ENCODE results near the gene AMBRA1.

Gene AMBRA1

GRCh38 chr11:46420513-46420912 is 173.3 kb downstream of the AMBRA1 start:
- Histone ChIP-seq H3F3A (ENCODE audit: insufficient read depth) (no peaks in the 10 kb centered on the region), H3K36me3 (ENCODE audit: low read length) (0 out of 2 replicates have a peak, but pooled peaks cover 3% of the 10 kb centered on the region), H3K9ac (ENCODE audit: low read length) (no peak overlapping the region), H3K4me3 (ENCODE audit: insufficient read depth, low read length, poor library complexity, severe bottlenecking) (no peak overlapping the region), H3K79me2 (ENCODE audit: insufficient read depth, low read length) (no peaks in the 10 kb centered on the region), H4K20me1 (ENCODE audit: low read depth, low read length) (no peaks in the 10 kb centered on the region), H3K9me2 (replicated peaks; ENCODE audit: insufficient read depth, low read length) (no peaks in the 10 kb centered on the region), H2AFZ (ENCODE audit: low read depth, low read length, severe bottlenecking) (no peak overlapping the region), H3K4me2 (ENCODE audit: low read depth, low read length, poor library complexity, severe bottlenecking) (no peak overlapping the region), H3K27ac (ENCODE audit: low read depth, low read length) (no peak overlapping the region), H3K27me3 (ENCODE audit: low read length) (no peaks in the 10 kb centered on the region), H3K9me3 (ENCODE audit: insufficient read depth, low read length) (no peaks in the 10 kb centered on the region)
- TF ChIP-seq EZH2phosphoT487 (conservative IDR thresholded peaks at IDR 0.05; ENCODE audit: low read length), result no peak
- no peak for TF ChIP-seq CTCF (IDR thresholded peaks at IDR 0.05; ENCODE audit: insufficient read depth, low read length, poor library complexity, severe bottlenecking)

DNA sequence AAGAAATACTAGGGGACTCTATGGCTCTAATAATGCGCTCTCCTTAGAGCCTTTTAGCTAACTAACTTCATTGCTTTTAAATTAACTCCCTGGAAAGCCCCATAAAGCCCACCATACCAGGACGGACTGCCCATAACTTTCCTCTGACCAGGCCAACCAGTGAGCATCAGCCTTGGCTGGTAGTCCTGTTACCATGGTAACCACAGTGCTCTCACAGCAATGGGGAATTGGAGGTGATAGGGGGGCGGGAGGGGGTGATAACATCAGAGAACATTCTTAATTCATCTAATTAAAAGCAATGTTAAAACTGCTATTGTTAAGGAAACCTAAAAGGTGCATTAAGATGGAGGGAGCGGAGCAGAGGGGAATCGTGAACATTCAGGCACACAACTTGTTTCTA is 175.1 kb downstream of the AMBRA1 start:
- TF ChIP-seq EZH2phosphoT487 (conservative IDR thresholded peaks at IDR 0.05; ENCODE audit: low read length), result no peak
- TF ChIP-seq CTCF (IDR thresholded peaks at IDR 0.05; ENCODE audit: insufficient read depth, low read length, poor library complexity, severe bottlenecking), result no peak
- no peak overlapping the region for H2AFZ ChIP-seq (ENCODE audit: low read depth, low read length, severe bottlenecking)
- no peaks in the 10 kb centered on the region for H3K79me2 ChIP-seq (ENCODE audit: insufficient read depth, low read length)
- no peaks in the 10 kb centered on the region for H3F3A ChIP-seq (ENCODE audit: insufficient read depth)
- H3K36me3 ChIP-seq (ENCODE audit: low read length), result 0 out of 2 replicates have a peak, but pooled peaks cover 3% of the 10 kb centered on the region
- H3K9me2 ChIP-seq (replicated peaks; ENCODE audit: insufficient read depth, low read length), result no peaks in the 10 kb centered on the region
- H4K20me1 ChIP-seq (ENCODE audit: low read depth, low read length), result no peaks in the 10 kb centered on the region
- no peak overlapping the region for H3K9ac ChIP-seq (ENCODE audit: low read length)
- H3K9me3 ChIP-seq (ENCODE audit: insufficient read depth, low read length), result no peaks in the 10 kb centered on the region
- no peak overlapping the region for H3K4me2 ChIP-seq (ENCODE audit: low read depth, low read length, poor library complexity, severe bottlenecking)
- H3K27ac ChIP-seq (ENCODE audit: low read depth, low read length), result no peak overlapping the region
- no peaks in the 10 kb centered on the region for H3K27me3 ChIP-seq (ENCODE audit: low read length)
- no peak overlapping the region for H3K4me3 ChIP-seq (ENCODE audit: insufficient read depth, low read length, poor library complexity, severe bottlenecking)

DNA sequence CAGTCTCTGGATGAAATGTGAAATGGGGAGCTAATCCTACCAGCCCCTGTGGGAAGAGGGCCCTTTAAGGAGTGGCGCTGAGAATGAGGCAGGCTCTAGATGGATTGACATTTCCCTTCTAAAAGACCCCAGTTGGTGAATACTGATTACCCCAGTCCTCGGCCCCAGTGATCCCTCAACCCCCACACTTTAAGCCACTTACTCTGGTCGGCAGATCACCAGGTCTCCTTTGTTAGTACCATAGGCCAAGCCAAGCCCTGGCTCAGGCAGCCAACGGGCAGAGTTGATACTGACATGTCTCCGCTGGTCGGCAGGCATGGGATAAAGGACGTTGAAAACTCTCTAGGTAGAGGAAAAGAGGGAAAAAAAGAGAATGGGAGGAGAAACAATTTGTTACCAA is 176.1 kb downstream of the AMBRA1 start:
- Histone ChIP-seq H4K20me1 (ENCODE audit: low read depth, low read length) (no peaks in the 10 kb centered on the region), H3K9me2 (replicated peaks; ENCODE audit: insufficient read depth, low read length) (no peaks in the 10 kb centered on the region), H3K27me3 (ENCODE audit: low read length) (no peaks in the 10 kb centered on the region), H3K9me3 (ENCODE audit: insufficient read depth, low read length) (no peaks in the 10 kb centered on the region), H3K79me2 (ENCODE audit: insufficient read depth, low read length) (no peaks in the 10 kb centered on the region), H3F3A (ENCODE audit: insufficient read depth) (no peaks in the 10 kb centered on the region), H3K36me3 (ENCODE audit: low read length) (0 out of 2 replicates have a peak, but pooled peaks cover 3% of the 10 kb centered on the region), H3K4me2 (ENCODE audit: low read depth, low read length, poor library complexity, severe bottlenecking) (no peak overlapping the region), H3K9ac (ENCODE audit: low read length) (no peak overlapping the region), H3K4me3 (ENCODE audit: insufficient read depth, low read length, poor library complexity, severe bottlenecking) (no peak overlapping the region), H3K27ac (ENCODE audit: low read depth, low read length) (no peak overlapping the region), H2AFZ (ENCODE audit: low read depth, low read length, severe bottlenecking) (no peak overlapping the region)
- TF ChIP-seq EZH2phosphoT487 (conservative IDR thresholded peaks at IDR 0.05; ENCODE audit: low read length) (no peak), CTCF (IDR thresholded peaks at IDR 0.05; ENCODE audit: insufficient read depth, low read length, poor library complexity, severe bottlenecking) (no peak)
